ENCODE results near the gene TAF11L2.
"Not testable (repeated sequence)": the region's sequence is repeated elsewhere in the genome, so short reads cannot be mapped to it uniquely, and the experiment has no call there.

TAF11L2 gene

DNA sequence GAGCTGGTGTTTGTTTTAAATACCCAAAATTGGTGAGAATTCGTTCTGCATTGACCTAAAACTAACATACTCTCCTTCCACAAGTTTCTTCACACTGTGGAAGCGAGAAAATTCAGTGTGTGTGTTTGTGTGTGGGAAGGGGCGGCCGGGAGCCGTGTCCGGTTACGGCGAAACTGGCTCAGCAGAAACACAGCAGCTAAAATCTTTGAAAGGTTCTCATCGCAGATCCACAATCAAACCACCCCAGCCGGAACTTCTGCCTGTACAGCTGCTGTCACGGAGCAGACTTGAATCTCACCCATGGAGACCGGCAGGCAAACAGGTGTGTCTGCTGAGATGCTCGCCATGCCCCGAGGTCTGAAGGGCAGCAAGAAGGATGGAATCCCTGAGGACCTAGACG lies 30.3 kb downstream of the TAF11L2 start, which contains the start of gene TAF11L6:
Gene TAF11L6, plus strand, starts transcription at position 301 of the 400 bp plus-strand sequence.
- not testable (repeated sequence) for DNase-seq
